Measurements from ENCODE around the gene FANCI.

DNA sequence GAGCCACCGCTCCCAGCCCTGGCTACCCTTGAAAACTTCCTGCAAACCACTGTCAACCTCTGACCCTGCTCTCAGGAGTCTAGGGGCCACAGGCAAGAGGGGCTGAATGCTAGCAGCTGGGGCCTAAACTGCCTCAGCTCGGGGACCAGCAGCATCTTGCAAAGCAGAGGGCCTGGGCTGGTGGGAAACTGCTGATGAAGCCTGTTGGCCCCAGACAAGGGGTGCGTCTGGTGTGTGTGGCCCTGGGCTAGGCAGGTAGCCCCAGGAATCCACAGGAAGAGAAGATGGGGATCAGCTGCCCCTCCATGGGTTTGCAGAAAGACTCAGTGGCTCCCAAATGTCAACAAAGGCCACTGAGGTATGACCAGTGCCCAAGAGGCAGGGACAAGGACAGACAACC lies 99.1 kb downstream of the FANCI start:
- TF ChIP-seq CTCF (conservative IDR thresholded peaks at IDR 0.05; ENCODE audit: low read depth in 2 of 2), result no peak
- TF ChIP-seq ZNF114 (CRISPR knock-in tag; IDR thresholded peaks at IDR 0.05), result no peak
- no peak for TF ChIP-seq EZH2 (IDR thresholded peaks at IDR 0.05; ENCODE audit: low read depth, unreplicated experiment)
- no peak for TF ChIP-seq POLR2AphosphoS5 (IDR thresholded peaks at IDR 0.05; ENCODE audit: low read depth)
- no peak for TF ChIP-seq JUNB (IDR thresholded peaks at IDR 0.05; ENCODE audit: unreplicated experiment)
- TF ChIP-seq, protein P1, sequence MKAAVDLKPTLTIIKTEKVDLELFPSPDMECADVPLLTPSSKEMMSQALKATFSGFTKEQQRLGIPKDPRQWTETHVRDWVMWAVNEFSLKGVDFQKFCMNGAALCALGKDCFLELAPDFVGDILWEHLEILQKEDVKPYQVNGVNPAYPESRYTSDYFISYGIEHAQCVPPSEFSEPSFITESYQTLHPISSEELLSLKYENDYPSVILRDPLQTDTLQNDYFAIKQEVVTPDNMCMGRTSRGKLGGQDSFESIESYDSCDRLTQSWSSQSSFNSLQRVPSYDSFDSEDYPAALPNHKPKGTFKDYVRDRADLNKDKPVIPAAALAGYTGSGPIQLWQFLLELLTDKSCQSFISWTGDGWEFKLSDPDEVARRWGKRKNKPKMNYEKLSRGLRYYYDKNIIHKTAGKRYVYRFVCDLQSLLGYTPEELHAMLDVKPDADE (IDR thresholded peaks at IDR 0.05), result no peak
- TF ChIP-seq, protein P2, sequence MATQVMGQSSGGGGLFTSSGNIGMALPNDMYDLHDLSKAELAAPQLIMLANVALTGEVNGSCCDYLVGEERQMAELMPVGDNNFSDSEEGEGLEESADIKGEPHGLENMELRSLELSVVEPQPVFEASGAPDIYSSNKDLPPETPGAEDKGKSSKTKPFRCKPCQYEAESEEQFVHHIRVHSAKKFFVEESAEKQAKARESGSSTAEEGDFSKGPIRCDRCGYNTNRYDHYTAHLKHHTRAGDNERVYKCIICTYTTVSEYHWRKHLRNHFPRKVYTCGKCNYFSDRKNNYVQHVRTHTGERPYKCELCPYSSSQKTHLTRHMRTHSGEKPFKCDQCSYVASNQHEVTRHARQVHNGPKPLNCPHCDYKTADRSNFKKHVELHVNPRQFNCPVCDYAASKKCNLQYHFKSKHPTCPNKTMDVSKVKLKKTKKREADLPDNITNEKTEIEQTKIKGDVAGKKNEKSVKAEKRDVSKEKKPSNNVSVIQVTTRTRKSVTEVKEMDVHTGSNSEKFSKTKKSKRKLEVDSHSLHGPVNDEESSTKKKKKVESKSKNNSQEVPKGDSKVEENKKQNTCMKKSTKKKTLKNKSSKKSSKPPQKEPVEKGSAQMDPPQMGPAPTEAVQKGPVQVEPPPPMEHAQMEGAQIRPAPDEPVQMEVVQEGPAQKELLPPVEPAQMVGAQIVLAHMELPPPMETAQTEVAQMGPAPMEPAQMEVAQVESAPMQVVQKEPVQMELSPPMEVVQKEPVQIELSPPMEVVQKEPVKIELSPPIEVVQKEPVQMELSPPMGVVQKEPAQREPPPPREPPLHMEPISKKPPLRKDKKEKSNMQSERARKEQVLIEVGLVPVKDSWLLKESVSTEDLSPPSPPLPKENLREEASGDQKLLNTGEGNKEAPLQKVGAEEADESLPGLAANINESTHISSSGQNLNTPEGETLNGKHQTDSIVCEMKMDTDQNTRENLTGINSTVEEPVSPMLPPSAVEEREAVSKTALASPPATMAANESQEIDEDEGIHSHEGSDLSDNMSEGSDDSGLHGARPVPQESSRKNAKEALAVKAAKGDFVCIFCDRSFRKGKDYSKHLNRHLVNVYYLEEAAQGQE (IDR thresholded peaks at IDR 0.05; ENCODE audit: unreplicated experiment), result no peak
- TF ChIP-seq CREB1 (CRISPR knock-in tag; IDR thresholded peaks at IDR 0.05; ENCODE audit: low read depth), result no peak
- no peak for TF ChIP-seq ZNF331 (CRISPR knock-in tag; IDR thresholded peaks at IDR 0.05; ENCODE audit: low read depth)

Measured in GM23338 (cell line).